Measurements from ENCODE around the gene STAT4. TPM values are rescaled to one million over a fixed set of nuclear protein-coding genes. Genes with fewer than 3 reads are reported as not detected.

STAT4 gene, protein sequence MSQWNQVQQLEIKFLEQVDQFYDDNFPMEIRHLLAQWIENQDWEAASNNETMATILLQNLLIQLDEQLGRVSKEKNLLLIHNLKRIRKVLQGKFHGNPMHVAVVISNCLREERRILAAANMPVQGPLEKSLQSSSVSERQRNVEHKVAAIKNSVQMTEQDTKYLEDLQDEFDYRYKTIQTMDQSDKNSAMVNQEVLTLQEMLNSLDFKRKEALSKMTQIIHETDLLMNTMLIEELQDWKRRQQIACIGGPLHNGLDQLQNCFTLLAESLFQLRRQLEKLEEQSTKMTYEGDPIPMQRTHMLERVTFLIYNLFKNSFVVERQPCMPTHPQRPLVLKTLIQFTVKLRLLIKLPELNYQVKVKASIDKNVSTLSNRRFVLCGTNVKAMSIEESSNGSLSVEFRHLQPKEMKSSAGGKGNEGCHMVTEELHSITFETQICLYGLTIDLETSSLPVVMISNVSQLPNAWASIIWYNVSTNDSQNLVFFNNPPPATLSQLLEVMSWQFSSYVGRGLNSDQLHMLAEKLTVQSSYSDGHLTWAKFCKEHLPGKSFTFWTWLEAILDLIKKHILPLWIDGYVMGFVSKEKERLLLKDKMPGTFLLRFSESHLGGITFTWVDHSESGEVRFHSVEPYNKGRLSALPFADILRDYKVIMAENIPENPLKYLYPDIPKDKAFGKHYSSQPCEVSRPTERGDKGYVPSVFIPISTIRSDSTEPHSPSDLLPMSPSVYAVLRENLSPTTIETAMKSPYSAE
- polyA plus RNA-seq (2013, experiment 1 of 2): 1.1 TPM
- polyA plus RNA-seq (2013, experiment 2 of 2): 1.0 TPM

DNA sequence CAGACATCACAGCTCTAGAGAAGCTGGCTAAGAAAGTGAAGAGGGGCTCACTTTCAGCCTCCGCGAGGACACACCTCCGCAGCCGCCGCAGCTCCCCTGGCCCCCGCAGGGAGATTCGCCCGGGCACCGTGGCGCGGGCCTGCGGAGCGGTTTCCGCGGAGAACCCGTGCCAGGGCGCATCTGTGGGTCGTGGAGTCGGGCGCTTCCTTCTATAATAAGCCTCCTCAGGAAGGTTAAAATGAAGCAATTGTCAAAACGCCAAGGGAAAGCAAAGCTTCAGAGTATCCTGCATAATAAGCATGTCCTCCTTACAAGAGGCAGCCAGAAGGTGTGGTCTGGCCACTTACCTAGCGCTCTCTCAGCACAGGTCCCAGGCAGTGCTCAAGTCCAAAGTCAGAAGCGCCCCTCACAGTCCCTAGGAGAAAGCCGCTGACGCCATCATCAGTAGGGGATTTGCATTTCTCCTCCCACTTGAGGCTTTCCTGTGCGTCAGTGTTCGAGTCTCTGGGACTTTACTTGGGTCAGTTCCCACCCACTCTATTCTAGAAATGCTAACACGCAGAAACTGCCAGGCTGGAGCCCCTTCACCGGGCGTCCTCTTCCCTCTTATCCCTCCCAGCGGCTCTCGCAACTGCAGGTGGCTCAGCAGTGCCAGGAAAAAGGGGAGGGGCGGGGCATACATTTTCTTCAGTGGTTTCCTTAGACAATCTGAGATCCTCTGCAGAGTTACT, at the start of gene STAT4:
TSS of gene STAT4 (minus strand) at position 395 of the 731 bp plus-strand sequence. CDS start 2,791 bp downstream, outside the sequence.
- H3K36me3 ChIP-seq (ENCODE audit: control insufficient read depth in 1 of 2, insufficient read depth in 2 of 2, low read depth in 1 of 2, low read length in 2 of 2): no peaks in the 10 kb centered on the region
- H3K9me3 ChIP-seq (ENCODE audit: control insufficient read depth, low read length): no peaks in the 10 kb centered on the region

DNA sequence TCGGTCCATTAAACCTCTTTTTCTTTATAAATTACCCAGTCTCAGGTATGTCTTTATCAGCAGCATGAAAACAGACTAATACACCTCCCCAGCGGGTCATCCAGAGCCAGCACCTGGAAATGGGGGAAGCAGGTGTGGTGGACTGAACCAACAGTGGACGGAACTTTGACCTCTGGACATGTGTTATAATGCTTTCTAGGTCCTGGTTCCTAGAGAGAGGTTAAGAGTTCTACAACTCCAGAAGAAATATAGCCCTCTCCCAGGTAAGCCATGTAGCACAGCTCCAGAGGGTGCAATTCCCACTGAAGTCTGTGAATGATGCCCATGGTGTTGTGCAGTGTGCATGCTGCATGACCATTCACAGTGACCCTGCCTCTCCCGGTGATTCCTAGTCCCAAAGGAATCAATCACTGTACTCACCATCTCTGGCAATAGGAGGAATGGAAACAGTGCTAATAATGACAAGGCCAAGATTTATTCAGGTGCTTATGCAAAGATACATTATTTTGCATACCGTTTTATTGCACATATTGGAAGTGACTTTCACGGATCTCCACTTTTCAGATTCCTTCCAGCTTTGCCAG, 49.2 kb upstream of the STAT4 start:
- Histone ChIP-seq H3K4me2 (ENCODE audit: low read length, poor library complexity, severe bottlenecking) (no peak overlapping the region), H3K14ac (ENCODE audit: low read length in 2 of 2) (no peak overlapping the region), H3K4me1 (ENCODE audit: control insufficient read depth, insufficient read depth, low read depth, low read length) (no peaks in the 10 kb centered on the region), H2BK15ac (ENCODE audit: low read depth, poor library complexity, severe bottlenecking) (no peak overlapping the region), H2AK5ac (ENCODE audit: low read length, severe bottlenecking) (no peak overlapping the region), H3K27ac (ENCODE audit: low read length, poor library complexity, severe bottlenecking) (no peak overlapping the region), H2AFZ (ENCODE audit: low read depth, low read length) (no peak overlapping the region), H3K27me3 (ENCODE audit: control insufficient read depth in 1 of 2, insufficient read depth in 1 of 2, low read length in 2 of 2) (no peaks in the 10 kb centered on the region), H3K18ac (ENCODE audit: low read depth in 1 of 2, low read length in 2 of 2) (no peak overlapping the region), H2BK5ac (ENCODE audit: low read depth, low read length, poor library complexity, severe bottlenecking) (no peak overlapping the region), H3K9me3 (ENCODE audit: control insufficient read depth, low read length) (no peaks in the 10 kb centered on the region), H3K79me1 (replicated peaks; ENCODE audit: low read length, poor library complexity, severe bottlenecking) (no peaks in the 10 kb centered on the region), H2BK120ac (ENCODE audit: low read depth, low read length) (no peak overlapping the region), H3K9ac (ENCODE audit: low read length) (no peak overlapping the region), H3K23ac (ENCODE audit: low read length in 2 of 2) (no peak overlapping the region), H4K8ac (ENCODE audit: low read length) (no peak overlapping the region), H4K91ac (ENCODE audit: low read length) (no peak overlapping the region), H3K4me3 (ENCODE audit: insufficient read depth in 1 of 2, low read depth in 1 of 2, low read length in 2 of 2) (no peak overlapping the region), H3K4ac (ENCODE audit: low read depth in 1 of 2, low read length in 2 of 2) (no peak overlapping the region), H3K36me3 (ENCODE audit: control insufficient read depth in 1 of 2, insufficient read depth in 2 of 2, low read depth in 1 of 2, low read length in 2 of 2) (no peaks in the 10 kb centered on the region), H2BK12ac (ENCODE audit: low read length in 2 of 2) (peak overlapping the region in 1 of 2 experiments; percentile 91)
- WGBS: 89% methylated on average over 4 of the region's 6 CpGs
- DNase-seq: no peak

More for the DNA sequence above, at the start of gene STAT4:
- Histone ChIP-seq H2BK15ac (ENCODE audit: low read depth, poor library complexity, severe bottlenecking) (peak within 1 kb of the TSS; percentile 29), H3K4ac (ENCODE audit: low read depth in 1 of 2, low read length in 2 of 2) (no peak within 1 kb of the TSS), H3K4me3 (ENCODE audit: insufficient read depth in 1 of 2, low read depth in 1 of 2, low read length in 2 of 2) (peak within 1 kb of the TSS; percentile 58 to 80), H4K8ac (ENCODE audit: low read length) (peak within 1 kb of the TSS; percentile 57), H3K9ac (ENCODE audit: low read length) (peak within 1 kb of the TSS; percentile 83), H3K4me1 (ENCODE audit: control insufficient read depth, insufficient read depth, low read depth, low read length) (peaks cover 3% of the 10 kb centered on the region), H3K79me1 (replicated peaks; ENCODE audit: low read length, poor library complexity, severe bottlenecking) (no peaks in the 10 kb centered on the region), H3K23ac (ENCODE audit: low read length in 2 of 2) (no peak within 1 kb of the TSS), H3K14ac (ENCODE audit: low read length in 2 of 2) (peak within 1 kb of the TSS in 1 of 2 experiments; percentile 27), H2AFZ (ENCODE audit: low read depth, low read length) (peak within 1 kb of the TSS; percentile 48), H3K18ac (ENCODE audit: low read depth in 1 of 2, low read length in 2 of 2) (peak within 1 kb of the TSS; percentile 21 to 26), H2AK5ac (ENCODE audit: low read length, severe bottlenecking) (peak within 1 kb of the TSS; percentile 76), H2BK5ac (ENCODE audit: low read depth, low read length, poor library complexity, severe bottlenecking) (no peak within 1 kb of the TSS), H3K4me2 (ENCODE audit: low read length, poor library complexity, severe bottlenecking) (peak within 1 kb of the TSS; percentile 91), H2BK120ac (ENCODE audit: low read depth, low read length) (no peak within 1 kb of the TSS), H4K91ac (ENCODE audit: low read length) (peak within 1 kb of the TSS; percentile 77), H3K27me3 (ENCODE audit: control insufficient read depth in 1 of 2, insufficient read depth in 1 of 2, low read length in 2 of 2) (no peaks in the 10 kb centered on the region), H2BK12ac (ENCODE audit: low read length in 2 of 2) (peak within 1 kb of the TSS in 1 of 2 experiments; percentile 71), H3K27ac (ENCODE audit: low read length, poor library complexity, severe bottlenecking) (no peak within 1 kb of the TSS)
- DNase-seq: peak; percentile 81
- 8% methylated on average over 33 of the region's 33 CpGs for WGBS

DNA sequence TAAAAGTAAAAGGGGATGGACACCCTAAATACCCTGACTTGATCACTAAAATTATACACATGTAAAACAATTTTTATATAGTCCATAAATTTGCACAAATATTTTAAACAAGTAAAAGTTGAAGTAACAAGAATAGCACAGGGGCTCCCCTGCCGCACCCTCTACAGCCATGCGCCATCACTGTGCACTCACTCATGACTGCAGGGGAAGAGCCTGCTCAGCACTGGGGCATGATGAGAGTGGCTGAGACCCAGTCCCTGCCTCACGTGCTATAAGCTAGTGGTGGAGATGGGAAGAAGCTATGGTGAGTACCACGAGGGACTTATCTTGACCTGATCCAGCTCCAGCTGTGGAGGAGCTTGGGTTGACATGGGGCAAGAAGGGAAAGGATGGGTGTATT, 47.5 kb upstream of the STAT4 start:
- DNase-seq: no peak
- Histone ChIP-seq H3K23ac (ENCODE audit: low read length in 2 of 2) (no peak overlapping the region), H3K4me1 (ENCODE audit: control insufficient read depth, insufficient read depth, low read depth, low read length) (no peaks in the 10 kb centered on the region), H3K9me3 (ENCODE audit: control insufficient read depth, low read length) (no peaks in the 10 kb centered on the region), H3K27me3 (ENCODE audit: control insufficient read depth in 1 of 2, insufficient read depth in 1 of 2, low read length in 2 of 2) (no peaks in the 10 kb centered on the region), H2BK120ac (ENCODE audit: low read depth, low read length) (no peak overlapping the region), H2AK5ac (ENCODE audit: low read length, severe bottlenecking) (no peak overlapping the region), H3K79me1 (replicated peaks; ENCODE audit: low read length, poor library complexity, severe bottlenecking) (no peaks in the 10 kb centered on the region), H4K91ac (ENCODE audit: low read length) (no peak overlapping the region), H3K4me2 (ENCODE audit: low read length, poor library complexity, severe bottlenecking) (no peak overlapping the region), H3K14ac (ENCODE audit: low read length in 2 of 2) (no peak overlapping the region), H3K4me3 (ENCODE audit: insufficient read depth in 1 of 2, low read depth in 1 of 2, low read length in 2 of 2) (no peak overlapping the region), H3K9ac (ENCODE audit: low read length) (no peak overlapping the region), H2AFZ (ENCODE audit: low read depth, low read length) (no peak overlapping the region), H3K27ac (ENCODE audit: low read length, poor library complexity, severe bottlenecking) (no peak overlapping the region), H3K18ac (ENCODE audit: low read depth in 1 of 2, low read length in 2 of 2) (no peak overlapping the region), H3K4ac (ENCODE audit: low read depth in 1 of 2, low read length in 2 of 2) (no peak overlapping the region), H2BK12ac (ENCODE audit: low read length in 2 of 2) (no peak overlapping the region), H3K36me3 (ENCODE audit: control insufficient read depth in 1 of 2, insufficient read depth in 2 of 2, low read depth in 1 of 2, low read length in 2 of 2) (no peaks in the 10 kb centered on the region), H2BK15ac (ENCODE audit: low read depth, poor library complexity, severe bottlenecking) (no peak overlapping the region), H4K8ac (ENCODE audit: low read length) (no peak overlapping the region), H2BK5ac (ENCODE audit: low read depth, low read length, poor library complexity, severe bottlenecking) (no peak overlapping the region)
- 92% methylated on average over 4 of the region's 4 CpGs for WGBS

Data from mesenchymal stem cell (in vitro differentiated cells and primary cell).